GF-D8 (cell line): Measurements from ENCODE around the gene FSIP1.

ENCODE experiments used
- DNase-seq: peaks from one replicate; lab custom pipeline; 2025; lab: John Stamatoyannopoulos, UW

The FSIP1 gene

GRCh38 chr15:39618063-39618823 is 164.4 kb downstream of the FSIP1 start:
- no peak for DNase-seq

GRCh38 chr15:39616731-39617455 is 165.7 kb downstream of the FSIP1 start:
- DNase-seq, result no peak

GRCh38 chr15:39613861-39614260 is 168.8 kb downstream of the FSIP1 start:
- DNase-seq, result no peak

GRCh38 chr15:39613271-39613670 is 169.4 kb downstream of the FSIP1 start:
- no peak for DNase-seq

GRCh38 chr15:39610665-39611064 is 172.0 kb downstream of the FSIP1 start:
- no peak for DNase-seq

- DNase-seq, result no peak
Measured at GRCh38 chr15:39609166-39609916, 173.3 kb downstream of the FSIP1 start.

- DNase-seq, result no peak
Measured at GRCh38 chr15:39608185-39609139, 174.2 kb downstream of the FSIP1 start.

- DNase-seq, result no peak
Measured at GRCh38 chr15:39605146-39605545, 177.5 kb downstream of the FSIP1 start.

GRCh38 chr15:39602143-39602542 is 180.5 kb downstream of the FSIP1 start:
- DNase-seq, result no peak

GRCh38 chr15:39599871-39600270 is 182.8 kb downstream of the FSIP1 start:
- no peak for DNase-seq

- no peak for DNase-seq
Measured at GRCh38 chr15:39598958-39599845, 183.4 kb downstream of the FSIP1 start.

- no peak for DNase-seq
Measured at GRCh38 chr15:39598186-39598850, 184.3 kb downstream of the FSIP1 start.

- no peak for DNase-seq
Measured at GRCh38 chr15:39597751-39598185, 184.9 kb downstream of the FSIP1 start.

GRCh38 chr15:39597336-39597735 is 185.3 kb downstream of the FSIP1 start:
- DNase-seq, result no peak

- no peak for DNase-seq
Measured at GRCh38 chr15:39596358-39597051, 186.1 kb downstream of the FSIP1 start.

GRCh38 chr15:39595338-39596221 is 187.1 kb downstream of the FSIP1 start:
- no peak for DNase-seq

- no peak for DNase-seq
Measured at GRCh38 chr15:39594446-39595337, 187.9 kb downstream of the FSIP1 start.
